ENCODE results near the gene ZNF503. TPM values are rescaled to one million over a fixed set of nuclear protein-coding genes. Genes with fewer than 3 reads are reported as not detected.
A peak's percentile ranks its signal among the peaks of the same experiment; 100 is the strongest.

The ZNF503 gene, protein sequence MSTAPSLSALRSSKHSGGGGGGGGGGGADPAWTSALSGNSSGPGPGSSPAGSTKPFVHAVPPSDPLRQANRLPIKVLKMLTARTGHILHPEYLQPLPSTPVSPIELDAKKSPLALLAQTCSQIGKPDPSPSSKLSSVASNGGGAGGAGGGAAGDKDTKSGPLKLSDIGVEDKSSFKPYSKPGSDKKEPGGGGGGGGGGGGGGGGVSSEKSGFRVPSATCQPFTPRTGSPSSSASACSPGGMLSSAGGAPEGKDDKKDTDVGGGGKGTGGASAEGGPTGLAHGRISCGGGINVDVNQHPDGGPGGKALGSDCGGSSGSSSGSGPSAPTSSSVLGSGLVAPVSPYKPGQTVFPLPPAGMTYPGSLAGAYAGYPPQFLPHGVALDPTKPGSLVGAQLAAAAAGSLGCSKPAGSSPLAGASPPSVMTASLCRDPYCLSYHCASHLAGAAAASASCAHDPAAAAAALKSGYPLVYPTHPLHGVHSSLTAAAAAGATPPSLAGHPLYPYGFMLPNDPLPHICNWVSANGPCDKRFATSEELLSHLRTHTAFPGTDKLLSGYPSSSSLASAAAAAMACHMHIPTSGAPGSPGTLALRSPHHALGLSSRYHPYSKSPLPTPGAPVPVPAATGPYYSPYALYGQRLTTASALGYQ
- total RNA-seq (2014; rRNA removed; shearing (Covaris generic)): 0.04 TPM in 1 of 2 replicates, not detected in the other
- polyA plus RNA-seq (2016; fragmentation: Nextera tagmentation; extraction: Ambion mirVana): 0.21 and 0.24 TPM in 2 replicates
- long read RNA-seq: 0 reads

DNA sequence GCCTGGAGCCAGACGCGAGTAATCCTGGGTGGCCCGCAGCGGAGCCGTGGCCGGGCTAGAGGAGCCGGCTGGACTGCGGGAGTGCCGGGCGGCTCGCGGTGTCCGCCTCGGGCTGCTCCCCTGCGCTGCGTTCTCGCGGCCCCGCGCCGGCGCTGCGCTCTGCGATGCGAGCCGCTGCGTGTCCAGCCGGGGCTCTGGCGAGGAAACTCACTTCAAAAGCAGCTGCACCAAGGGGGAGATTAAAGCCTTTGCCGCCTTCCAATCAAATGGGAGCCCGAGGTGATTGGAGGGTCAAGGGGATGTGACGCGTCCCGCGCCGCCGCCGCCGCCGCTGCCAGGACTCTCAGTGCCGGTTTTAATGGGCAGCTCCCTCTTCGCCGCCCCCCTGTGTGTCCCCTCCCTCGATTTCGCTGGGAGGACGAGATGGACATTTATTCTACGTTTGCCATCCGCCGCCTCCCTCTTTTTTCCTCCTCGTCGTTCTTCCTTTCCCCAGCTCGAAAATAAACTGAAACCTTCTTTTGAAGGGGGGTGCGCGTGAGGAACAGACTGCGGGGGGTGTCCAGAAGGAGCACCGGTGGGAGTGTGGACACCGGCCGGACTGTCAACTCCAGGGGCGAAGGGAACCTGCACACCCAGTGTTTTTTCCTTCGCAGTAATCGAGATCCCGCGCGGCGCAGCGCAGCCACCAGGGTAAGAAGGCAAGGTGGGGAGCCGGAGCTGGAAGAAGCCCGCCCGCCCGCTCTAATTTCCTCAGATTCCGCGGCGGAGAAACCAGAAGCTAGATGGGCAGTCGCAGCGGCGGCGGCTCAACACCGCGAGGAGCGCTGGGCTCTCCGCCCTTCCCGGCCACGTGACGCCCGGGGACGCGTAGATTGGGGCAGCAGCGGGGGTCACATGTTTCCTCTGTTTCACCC is at the start of gene ZNF503:
Gene ZNF503, minus strand, starts transcription at position 196 of the 917 bp plus-strand sequence. CDS start 345 bp downstream, outside the sequence.
- ATAC-seq (peak; percentile 24), DNase-seq (ENCODE audit: low spot score) (peak; percentile 98)
- Histone ChIP-seq H3K4me2 (peak within 1 kb of the TSS; percentile 85), H3K4me3 (peak within 1 kb of the TSS; percentile 65), H3K79me2 (replicated peaks; ENCODE audit: insufficient read depth) (no peaks in the 10 kb centered on the region), H3K9me2 (ENCODE audit: insufficient read depth) (no peaks in the 10 kb centered on the region), H3K27me3 (ENCODE audit: insufficient read depth) (peaks cover 98% of the 10 kb centered on the region), H2AFZ (peak within 1 kb of the TSS; percentile 98), H4K20me1 (replicated peaks; ENCODE audit: insufficient read depth) (peaks cover 13% of the 10 kb centered on the region), H3K36me3 (ENCODE audit: insufficient read depth) (no peaks in the 10 kb centered on the region), H3K4me1 (ENCODE audit: insufficient read depth) (peaks cover 50% of the 10 kb centered on the region), H3F3A (replicated peaks; ENCODE audit: low read depth) (peaks cover 20% of the 10 kb centered on the region; the same call in 1 of the 2 replicates), H3K27ac (ENCODE audit: low read depth) (no peak within 1 kb of the TSS)
- no peaks in the 10 kb centered on the region; the same call in 2 of the 3 replicates for H3K36me3 Mint-ChIP-seq (ENCODE audit: low read depth)
- peaks cover 94% of the 10 kb centered on the region for H3K27me3 Mint-ChIP-seq (ENCODE audit: insufficient read depth, low read depth, poor library complexity)
- H3K27ac Mint-ChIP-seq: no peak within 1 kb of the TSS
- H3K9me3 Mint-ChIP-seq: peaks cover 3% of the 10 kb centered on the region; the same call in 2 of the 3 replicates
- H3K4me1 Mint-ChIP-seq: peaks cover 32% of the 10 kb centered on the region
- peak within 1 kb of the TSS; percentile 76 for H3K4me3 Mint-ChIP-seq
- TF ChIP-seq, protein P1, sequence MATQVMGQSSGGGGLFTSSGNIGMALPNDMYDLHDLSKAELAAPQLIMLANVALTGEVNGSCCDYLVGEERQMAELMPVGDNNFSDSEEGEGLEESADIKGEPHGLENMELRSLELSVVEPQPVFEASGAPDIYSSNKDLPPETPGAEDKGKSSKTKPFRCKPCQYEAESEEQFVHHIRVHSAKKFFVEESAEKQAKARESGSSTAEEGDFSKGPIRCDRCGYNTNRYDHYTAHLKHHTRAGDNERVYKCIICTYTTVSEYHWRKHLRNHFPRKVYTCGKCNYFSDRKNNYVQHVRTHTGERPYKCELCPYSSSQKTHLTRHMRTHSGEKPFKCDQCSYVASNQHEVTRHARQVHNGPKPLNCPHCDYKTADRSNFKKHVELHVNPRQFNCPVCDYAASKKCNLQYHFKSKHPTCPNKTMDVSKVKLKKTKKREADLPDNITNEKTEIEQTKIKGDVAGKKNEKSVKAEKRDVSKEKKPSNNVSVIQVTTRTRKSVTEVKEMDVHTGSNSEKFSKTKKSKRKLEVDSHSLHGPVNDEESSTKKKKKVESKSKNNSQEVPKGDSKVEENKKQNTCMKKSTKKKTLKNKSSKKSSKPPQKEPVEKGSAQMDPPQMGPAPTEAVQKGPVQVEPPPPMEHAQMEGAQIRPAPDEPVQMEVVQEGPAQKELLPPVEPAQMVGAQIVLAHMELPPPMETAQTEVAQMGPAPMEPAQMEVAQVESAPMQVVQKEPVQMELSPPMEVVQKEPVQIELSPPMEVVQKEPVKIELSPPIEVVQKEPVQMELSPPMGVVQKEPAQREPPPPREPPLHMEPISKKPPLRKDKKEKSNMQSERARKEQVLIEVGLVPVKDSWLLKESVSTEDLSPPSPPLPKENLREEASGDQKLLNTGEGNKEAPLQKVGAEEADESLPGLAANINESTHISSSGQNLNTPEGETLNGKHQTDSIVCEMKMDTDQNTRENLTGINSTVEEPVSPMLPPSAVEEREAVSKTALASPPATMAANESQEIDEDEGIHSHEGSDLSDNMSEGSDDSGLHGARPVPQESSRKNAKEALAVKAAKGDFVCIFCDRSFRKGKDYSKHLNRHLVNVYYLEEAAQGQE (IDR thresholded peaks at IDR 0.05; ENCODE audit: unreplicated experiment): no peak
- TF ChIP-seq EZH2 (IDR thresholded peaks at IDR 0.05; ENCODE audit: low read depth, unreplicated experiment) (peak; percentile 44), NANOG (IDR thresholded peaks at IDR 0.05; ENCODE audit: borderline replicate concordance) (no peak), EZH2phosphoT487 (IDR thresholded peaks at IDR 0.05; ENCODE audit: unreplicated experiment) (no peak), POLR2AphosphoS5 (IDR thresholded peaks at IDR 0.05; ENCODE audit: low read depth) (no peak), ZNF331 (CRISPR knock-in tag; IDR thresholded peaks at IDR 0.05; ENCODE audit: low read depth) (no peak)
- TF ChIP-seq, protein P2, sequence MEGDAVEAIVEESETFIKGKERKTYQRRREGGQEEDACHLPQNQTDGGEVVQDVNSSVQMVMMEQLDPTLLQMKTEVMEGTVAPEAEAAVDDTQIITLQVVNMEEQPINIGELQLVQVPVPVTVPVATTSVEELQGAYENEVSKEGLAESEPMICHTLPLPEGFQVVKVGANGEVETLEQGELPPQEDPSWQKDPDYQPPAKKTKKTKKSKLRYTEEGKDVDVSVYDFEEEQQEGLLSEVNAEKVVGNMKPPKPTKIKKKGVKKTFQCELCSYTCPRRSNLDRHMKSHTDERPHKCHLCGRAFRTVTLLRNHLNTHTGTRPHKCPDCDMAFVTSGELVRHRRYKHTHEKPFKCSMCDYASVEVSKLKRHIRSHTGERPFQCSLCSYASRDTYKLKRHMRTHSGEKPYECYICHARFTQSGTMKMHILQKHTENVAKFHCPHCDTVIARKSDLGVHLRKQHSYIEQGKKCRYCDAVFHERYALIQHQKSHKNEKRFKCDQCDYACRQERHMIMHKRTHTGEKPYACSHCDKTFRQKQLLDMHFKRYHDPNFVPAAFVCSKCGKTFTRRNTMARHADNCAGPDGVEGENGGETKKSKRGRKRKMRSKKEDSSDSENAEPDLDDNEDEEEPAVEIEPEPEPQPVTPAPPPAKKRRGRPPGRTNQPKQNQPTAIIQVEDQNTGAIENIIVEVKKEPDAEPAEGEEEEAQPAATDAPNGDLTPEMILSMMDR (conservative IDR thresholded peaks at IDR 0.05; ENCODE audit: low read depth in 2 of 2): 0 out of 4 replicates have a peak, but pooled peaks of 1 of the 2 experiments have one; percentile 17
- TF ChIP-seq, protein P3, sequence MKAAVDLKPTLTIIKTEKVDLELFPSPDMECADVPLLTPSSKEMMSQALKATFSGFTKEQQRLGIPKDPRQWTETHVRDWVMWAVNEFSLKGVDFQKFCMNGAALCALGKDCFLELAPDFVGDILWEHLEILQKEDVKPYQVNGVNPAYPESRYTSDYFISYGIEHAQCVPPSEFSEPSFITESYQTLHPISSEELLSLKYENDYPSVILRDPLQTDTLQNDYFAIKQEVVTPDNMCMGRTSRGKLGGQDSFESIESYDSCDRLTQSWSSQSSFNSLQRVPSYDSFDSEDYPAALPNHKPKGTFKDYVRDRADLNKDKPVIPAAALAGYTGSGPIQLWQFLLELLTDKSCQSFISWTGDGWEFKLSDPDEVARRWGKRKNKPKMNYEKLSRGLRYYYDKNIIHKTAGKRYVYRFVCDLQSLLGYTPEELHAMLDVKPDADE (IDR thresholded peaks at IDR 0.05): no peak
- TF ChIP-seq, protein P4, sequence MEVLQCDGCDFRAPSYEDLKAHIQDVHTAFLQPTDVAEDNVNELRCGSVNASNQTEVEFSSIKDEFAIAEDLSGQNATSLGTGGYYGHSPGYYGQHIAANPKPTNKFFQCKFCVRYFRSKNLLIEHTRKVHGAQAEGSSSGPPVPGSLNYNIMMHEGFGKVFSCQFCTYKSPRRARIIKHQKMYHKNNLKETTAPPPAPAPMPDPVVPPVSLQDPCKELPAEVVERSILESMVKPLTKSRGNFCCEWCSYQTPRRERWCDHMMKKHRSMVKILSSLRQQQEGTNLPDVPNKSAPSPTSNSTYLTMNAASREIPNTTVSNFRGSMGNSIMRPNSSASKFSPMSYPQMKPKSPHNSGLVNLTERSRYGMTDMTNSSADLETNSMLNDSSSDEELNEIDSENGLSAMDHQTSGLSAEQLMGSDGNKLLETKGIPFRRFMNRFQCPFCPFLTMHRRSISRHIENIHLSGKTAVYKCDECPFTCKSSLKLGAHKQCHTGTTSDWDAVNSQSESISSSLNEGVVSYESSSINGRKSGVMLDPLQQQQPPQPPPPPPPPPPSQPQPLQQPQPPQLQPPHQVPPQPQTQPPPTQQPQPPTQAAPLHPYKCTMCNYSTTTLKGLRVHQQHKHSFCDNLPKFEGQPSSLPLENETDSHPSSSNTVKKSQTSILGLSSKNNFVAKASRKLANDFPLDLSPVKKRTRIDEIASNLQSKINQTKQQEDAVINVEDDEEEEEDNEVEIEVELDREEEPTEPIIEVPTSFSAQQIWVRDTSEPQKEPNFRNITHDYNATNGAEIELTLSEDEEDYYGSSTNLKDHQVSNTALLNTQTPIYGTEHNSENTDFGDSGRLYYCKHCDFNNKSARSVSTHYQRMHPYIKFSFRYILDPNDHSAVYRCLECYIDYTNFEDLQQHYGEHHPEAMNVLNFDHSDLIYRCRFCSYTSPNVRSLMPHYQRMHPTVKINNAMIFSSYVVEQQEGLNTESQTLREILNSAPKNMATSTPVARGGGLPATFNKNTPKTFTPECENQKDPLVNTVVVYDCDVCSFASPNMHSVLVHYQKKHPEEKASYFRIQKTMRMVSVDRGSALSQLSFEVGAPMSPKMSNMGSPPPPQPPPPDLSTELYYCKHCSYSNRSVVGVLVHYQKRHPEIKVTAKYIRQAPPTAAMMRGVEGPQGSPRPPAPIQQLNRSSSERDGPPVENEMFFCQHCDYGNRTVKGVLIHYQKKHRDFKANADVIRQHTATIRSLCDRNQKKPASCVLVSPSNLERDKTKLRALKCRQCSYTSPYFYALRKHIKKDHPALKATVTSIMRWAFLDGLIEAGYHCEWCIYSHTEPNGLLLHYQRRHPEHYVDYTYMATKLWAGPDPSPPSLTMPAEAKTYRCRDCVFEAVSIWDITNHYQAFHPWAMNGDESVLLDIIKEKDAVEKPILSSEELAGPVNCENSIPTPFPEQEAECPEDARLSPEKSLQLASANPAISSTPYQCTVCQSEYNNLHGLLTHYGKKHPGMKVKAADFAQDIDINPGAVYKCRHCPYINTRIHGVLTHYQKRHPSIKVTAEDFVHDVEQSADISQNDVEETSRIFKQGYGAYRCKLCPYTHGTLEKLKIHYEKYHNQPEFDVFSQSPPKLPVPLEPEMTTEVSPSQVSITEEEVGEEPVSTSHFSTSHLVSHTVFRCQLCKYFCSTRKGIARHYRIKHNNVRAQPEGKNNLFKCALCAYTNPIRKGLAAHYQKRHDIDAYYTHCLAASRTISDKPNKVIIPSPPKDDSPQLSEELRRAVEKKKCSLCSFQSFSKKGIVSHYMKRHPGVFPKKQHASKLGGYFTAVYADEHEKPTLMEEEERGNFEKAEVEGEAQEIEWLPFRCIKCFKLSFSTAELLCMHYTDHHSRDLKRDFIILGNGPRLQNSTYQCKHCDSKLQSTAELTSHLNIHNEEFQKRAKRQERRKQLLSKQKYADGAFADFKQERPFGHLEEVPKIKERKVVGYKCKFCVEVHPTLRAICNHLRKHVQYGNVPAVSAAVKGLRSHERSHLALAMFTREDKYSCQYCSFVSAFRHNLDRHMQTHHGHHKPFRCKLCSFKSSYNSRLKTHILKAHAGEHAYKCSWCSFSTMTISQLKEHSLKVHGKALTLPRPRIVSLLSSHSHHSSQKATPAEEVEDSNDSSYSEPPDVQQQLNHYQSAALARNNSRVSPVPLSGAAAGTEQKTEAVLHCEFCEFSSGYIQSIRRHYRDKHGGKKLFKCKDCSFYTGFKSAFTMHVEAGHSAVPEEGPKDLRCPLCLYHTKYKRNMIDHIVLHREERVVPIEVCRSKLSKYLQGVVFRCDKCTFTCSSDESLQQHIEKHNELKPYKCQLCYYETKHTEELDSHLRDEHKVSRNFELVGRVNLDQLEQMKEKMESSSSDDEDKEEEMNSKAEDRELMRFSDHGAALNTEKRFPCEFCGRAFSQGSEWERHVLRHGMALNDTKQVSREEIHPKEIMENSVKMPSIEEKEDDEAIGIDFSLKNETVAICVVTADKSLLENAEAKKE (CRISPR knock-in tag; IDR thresholded peaks at IDR 0.05): no peak
